OCI-LY1 (cell line): ENCODE results near the gene ARHGAP25.
A peak's percentile ranks its signal among the peaks of the same experiment; 100 is the strongest.

Experiments used
- H2AFZ ChIP-seq: fragments of 200-600 bp; sonication (generic), shearing (Covaris generic); 2 replicates; pipeline ENCODE4 v1.6.0; 2014; ENCODE audit warnings: antibody characterized with exemption, mild to moderate bottlenecking, low read length
- H3F3A ChIP-seq: fragments of 200-600 bp; sonication (generic), shearing (Covaris generic); 2 replicates; pipeline ENCODE4 v1.6.0; 2014; ENCODE audit warnings: mild to moderate bottlenecking, antibody characterized with exemption, low read length, moderate library complexity; ENCODE audit not compliant: insufficient read depth
- H3K27ac ChIP-seq: fragments of 200-600 bp; sonication (generic); 2 replicates; pipeline ENCODE4 v1.5.1; 2014; ENCODE audit warnings: low read length, mixed run types, mild to moderate bottlenecking, low read depth; ENCODE audit not compliant: poor library complexity, severe bottlenecking
- H3K27me3 ChIP-seq: fragments of 200-600 bp; sonication (generic); 2 replicates; pipeline ENCODE4 v1.6.0; 2014; ENCODE audit warnings: antibody characterized with exemption, mild to moderate bottlenecking, low read length, moderate library complexity; ENCODE audit not compliant: insufficient read depth
- H3K36me3 ChIP-seq: fragments of 200-600 bp; sonication (generic); 2 replicates; pipeline ENCODE4 v1.6.1; 2014; ENCODE audit warnings: mild to moderate bottlenecking, antibody characterized with exemption, low read length, moderate library complexity, mixed read lengths; ENCODE audit not compliant: insufficient read depth
- H3K4me1 ChIP-seq: fragments of 200-600 bp; sonication (generic); 2 replicates; pipeline ENCODE4 v1.5.1; 2014; ENCODE audit warnings: mild to moderate bottlenecking, low read length, moderate library complexity; ENCODE audit not compliant: insufficient read depth, severe bottlenecking
- H3K4me2 ChIP-seq: fragments of 200-600 bp; sonication (generic), shearing (Covaris generic); 2 replicates; pipeline ENCODE4 v1.6.1; 2014; ENCODE audit warnings: low read length
- H3K4me3 ChIP-seq: fragments of 200-600 bp; sonication (generic); 2 replicates; pipeline ENCODE4 v1.5.1; 2014; ENCODE audit warnings: low read length, low read depth, mild to moderate bottlenecking, mixed read lengths; ENCODE audit not compliant: poor library complexity, severe bottlenecking
- H3K79me2 ChIP-seq: fragments of 200-600 bp; shearing (Covaris generic); 2 replicates; pipeline ENCODE4 v1.6.1; 2016; ENCODE audit warnings: mixed run types, low read length, mixed read lengths; ENCODE audit not compliant: insufficient read depth
- H3K9ac ChIP-seq: fragments of 200-600 bp; sonication (generic), shearing (Covaris generic); 2 replicates; pipeline ENCODE4 v1.6.1; 2014; ENCODE audit warnings: mild to moderate bottlenecking, low read length, mixed read lengths
- H3K9me2 ChIP-seq: fragments of 200-600 bp; sonication (generic), shearing (Covaris generic); 2 replicates; pipeline ENCODE4 v1.6.1; 2014; ENCODE audit warnings: low read depth, mild to moderate bottlenecking, low read length, mixed read lengths
- H3K9me3 ChIP-seq: fragments of 200-600 bp; shearing (Covaris generic); 2 replicates; pipeline ENCODE4 v1.6.1; 2014; ENCODE audit warnings: low read length, mixed read lengths
- H4K20me1 ChIP-seq: fragments of 200-600 bp; sonication (generic), shearing (Covaris generic); 2 replicates; pipeline ENCODE4 v1.6.0; 2016; ENCODE audit warnings: mild to moderate bottlenecking, low read length; ENCODE audit not compliant: insufficient read depth
- CTCF ChIP-seq: fragments of 200-600 bp; sonication (generic), shearing (Covaris generic); IDR thresholded peaks from 2 replicates; pipeline ENCODE4 v1.5.1; 2017; ENCODE audit warnings: mild to moderate bottlenecking, antibody characterized with exemption, low read length, moderate library complexity, mixed read lengths
- EZH2 ChIP-seq: fragments of 200-600 bp; sonication (generic), shearing (Covaris generic); IDR thresholded peaks from 2 replicates; pipeline ENCODE4 v1.8.0; 2017; ENCODE audit warnings: borderline replicate concordance, mixed run types, mild to moderate bottlenecking, antibody characterized with exemption, low read length, moderate library complexity, mixed read lengths

ARHGAP25 gene

GRCh38 chr2:68809324-68810240 is 75.0 kb downstream of the ARHGAP25 start:
- Histone ChIP-seq H3K4me1 (peaks cover 18% of the 10 kb centered on the region), H3K9ac (peak overlapping the region; percentile 37; the same call in 1 of the 2 replicates), H3K27ac (peak overlapping the region; percentile 81)

GRCh38 chr2:68811364-68811763 is 76.8 kb downstream of the ARHGAP25 start:
- H3K4me3 ChIP-seq = no peak overlapping the region
- peaks cover 91% of the 10 kb centered on the region for H3K36me3 ChIP-seq
- peak overlapping the region; percentile 10 for H3K27ac ChIP-seq
- no peak overlapping the region for H3K4me2 ChIP-seq
- H3K4me1 ChIP-seq = peaks cover 18% of the 10 kb centered on the region
- no peaks in the 10 kb centered on the region for H3K9me3 ChIP-seq
- H3K9me2 ChIP-seq = no peaks in the 10 kb centered on the region
- H3K27me3 ChIP-seq = no peaks in the 10 kb centered on the region
- H2AFZ ChIP-seq = no peak overlapping the region
- no peaks in the 10 kb centered on the region for H3K79me2 ChIP-seq
- no peak overlapping the region for H3K9ac ChIP-seq
- no peak for TF ChIP-seq CTCF
- no peak for TF ChIP-seq EZH2
- no peaks in the 10 kb centered on the region for H4K20me1 ChIP-seq
- 0 out of 2 replicates have a peak, but pooled peaks cover 2% of the 10 kb centered on the region for H3F3A ChIP-seq

More at GRCh38 chr2:68809324-68810240, 75.0 kb downstream of the ARHGAP25 start:
- H3K4me3 ChIP-seq = no peak overlapping the region
- no peaks in the 10 kb centered on the region for H3K27me3 ChIP-seq
- no peaks in the 10 kb centered on the region for H3K9me3 ChIP-seq
- H4K20me1 ChIP-seq = no peaks in the 10 kb centered on the region
- no peak overlapping the region for H2AFZ ChIP-seq
- H3K79me2 ChIP-seq = no peaks in the 10 kb centered on the region
- H3F3A ChIP-seq = no peaks in the 10 kb centered on the region
- no peaks in the 10 kb centered on the region for H3K9me2 ChIP-seq
- TF ChIP-seq EZH2 = no peak
- no peak for TF ChIP-seq CTCF
- H3K36me3 ChIP-seq = peaks cover 92% of the 10 kb centered on the region
- peak overlapping the region; percentile 10; the same call in 1 of the 2 replicates for H3K4me2 ChIP-seq

- no peaks in the 10 kb centered on the region for H4K20me1 ChIP-seq
- H3K27ac ChIP-seq = no peak overlapping the region
- H3K9me2 ChIP-seq = no peaks in the 10 kb centered on the region
- H3K4me1 ChIP-seq = peaks cover 18% of the 10 kb centered on the region
- H3K36me3 ChIP-seq = peaks cover 90% of the 10 kb centered on the region
- no peak overlapping the region for H2AFZ ChIP-seq
- H3F3A ChIP-seq = 0 out of 2 replicates have a peak, but pooled peaks cover 2% of the 10 kb centered on the region
- no peaks in the 10 kb centered on the region for H3K79me2 ChIP-seq
- no peak overlapping the region for H3K9ac ChIP-seq
- no peak overlapping the region for H3K4me2 ChIP-seq
- TF ChIP-seq EZH2 (no peak), CTCF (no peak)
- H3K27me3 ChIP-seq = no peaks in the 10 kb centered on the region
- no peak overlapping the region for H3K4me3 ChIP-seq
- H3K9me3 ChIP-seq = no peaks in the 10 kb centered on the region
Observed at GRCh38 chr2:68812251-68812650, 77.6 kb downstream of the ARHGAP25 start.
